Tibial nerve (tissue), 4 donors: ENCODE results near the gene PGD. TPM values are rescaled to one million over a fixed set of nuclear protein-coding genes. Genes with fewer than 3 reads are reported as not detected.
"Not testable (repeated sequence)": the region's sequence is repeated elsewhere in the genome, so short reads cannot be mapped to it uniquely, and the experiment has no call there.

Experiments used
- DNase-seq, 2 donors: peaks; one replicate each; pipeline ENCODE4 v3.0.0-alpha.2; 2019; ENCODE audit warnings: low spot score in 2 of 2
- H3K27ac ChIP-seq, 4 donors: fragments of 200-600 bp; sonication (generic) in 3 of 4; one replicate each; pipeline ENCODE4 v1.5.1; 2017 to 2019; ENCODE audit warnings: mild to moderate bottlenecking in 1 of 4
- H3K27me3 ChIP-seq, 2 donors: fragments of 200-600 bp; sonication (generic) in 1 of 2; one replicate each; pipeline versions ENCODE4 v1.5.1 to v1.6.0; 2017 to 2019
- H3K36me3 ChIP-seq, 3 donors: fragments of 200-600 bp; sonication (generic); one replicate each; pipeline ENCODE4 v1.5.1; 2018 to 2019
- H3K4me1 ChIP-seq, 4 donors: fragments of 200-600 bp; sonication (generic) in 3 of 4; one replicate each; pipeline ENCODE4 v1.5.1; 2017 to 2019
- H3K4me3 ChIP-seq, 4 donors: fragments of 200-600 bp; sonication (generic) in 3 of 4; one replicate each; pipeline ENCODE4 v1.5.1; 2017 to 2019; ENCODE audit warnings: mild to moderate bottlenecking in 1 of 4, moderate library complexity in 1 of 4
- H3K9me3 ChIP-seq, 4 donors: fragments of 200-600 bp; sonication (generic) in 3 of 4; one replicate each; pipeline ENCODE4 v1.5.1; 2017 to 2019
- CTCF ChIP-seq, 5 experiments: fragments of 200-600 bp in 3 of 5; fragments of 450-650 bp in 2 of 5; sonication (generic) in 3 of 5; IDR thresholded peaks; one replicate each; pipeline ENCODE4 v1.5.1; 2016 to 2019; ENCODE audit warnings: antibody characterized with exemption in 5 of 5, mild to moderate bottlenecking in 3 of 5, moderate library complexity in 2 of 5
- EP300 ChIP-seq, 2 donors: sonication (generic); formaldehyde crosslinking; IDR thresholded peaks; one replicate each; pipeline ENCODE4 v1.6.1; 2017; ENCODE audit warnings: antibody characterized with exemption in 2 of 2, mild to moderate bottlenecking in 1 of 2
- POLR2A ChIP-seq, 2 donors: fragments of 450-650 bp; IDR thresholded peaks; one replicate each; pipeline ENCODE4 v1.6.1; 2017; ENCODE audit warnings: antibody characterized with exemption in 2 of 2, mild to moderate bottlenecking in 2 of 2, moderate library complexity in 2 of 2
- WGBS, 2 donors: methylation state at CpG; one replicate each; pipeline ENCODE4 v1.1.5; 2018; 5-methylcytosine and 5-hydroxymethylcytosine counted together
- total RNA-seq, 4 donors: library from RNA; depleted of rRNA; stranded (reverse); fragments of >200 nt; gene quantifications; one replicate each; pipeline ENCODE4 v1.1.0, GENCODE V29; 2016

The PGD gene
- total RNA-seq, 4 donors from 2014 or later, result 54.5 to 160 (median 67.5) TPM

- DNase-seq, result no peak
- H3K9me3 ChIP-seq, result no peaks in the 10 kb centered on the region
- no peaks in the 10 kb centered on the region for H3K4me1 ChIP-seq
- peaks cover 4 to 97% (median 32%) of the 10 kb centered on the region in 3 donors for H3K36me3 ChIP-seq
- no peak overlapping the region for H3K27ac ChIP-seq
- H3K27me3 ChIP-seq, result no peaks in the 10 kb centered on the region
- no peak overlapping the region for H3K4me3 ChIP-seq
- WGBS, 2 donors, result 90 to 97% methylated on average over 2 of the region's 2 CpGs
- TF ChIP-seq EP300 (IDR thresholded peaks at IDR 0.05) (no peak), POLR2A (IDR thresholded peaks at IDR 0.05) (no peak), CTCF (IDR thresholded peaks at IDR 0.05) (no peak)
Measured at GRCh38 chr1:10407201-10407600, 8.3 kb downstream of the PGD start.

DNA sequence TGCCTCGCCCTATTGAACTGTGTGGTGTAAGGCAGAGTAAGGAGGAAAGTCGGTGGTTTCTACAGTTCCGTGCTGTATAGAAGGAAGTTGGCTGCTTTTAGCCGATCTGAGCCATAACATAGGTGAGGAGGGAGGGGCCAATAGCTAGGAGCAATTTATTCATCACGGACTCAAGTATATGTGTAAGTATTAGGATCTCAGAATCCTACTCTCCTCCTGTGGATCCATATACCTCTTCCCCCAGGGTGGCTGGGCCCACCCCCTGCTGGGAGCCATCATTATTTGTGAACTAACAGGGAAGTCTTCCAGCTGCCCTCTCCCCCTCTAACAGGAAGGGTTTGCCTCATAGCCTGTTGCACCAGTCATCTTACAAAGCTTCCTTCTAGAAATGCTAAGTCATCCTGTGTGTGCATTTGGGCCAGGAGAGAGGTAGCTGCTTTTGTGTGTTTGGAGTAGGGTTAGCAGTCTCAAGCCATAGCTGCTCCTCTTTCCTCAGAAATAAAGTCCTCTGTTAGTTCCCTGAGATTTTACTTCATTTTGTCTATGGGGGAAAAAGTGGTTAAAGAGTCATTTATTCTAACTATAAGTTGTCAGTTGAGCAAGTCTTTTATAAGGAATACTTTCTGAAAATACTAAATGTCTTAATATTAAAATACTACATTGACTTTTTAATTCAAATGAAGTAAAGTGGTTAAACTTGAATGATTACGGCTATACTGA, 16.5 kb downstream of the PGD start:
- TF ChIP-seq CTCF (IDR thresholded peaks at IDR 0.05), result no peak
- peak in 1 of 2 donors; percentile 28 for TF ChIP-seq EP300 (IDR thresholded peaks at IDR 0.05)
- no peak for TF ChIP-seq POLR2A (IDR thresholded peaks at IDR 0.05)
- 79 to 83% methylated on average over 6 of the region's 6 CpGs for WGBS, 2 donors
- H3K27me3 ChIP-seq, result no peaks in the 10 kb centered on the region
- H3K36me3 ChIP-seq, result peaks cover 0 to 98% (median 26%) of the 10 kb centered on the region in 3 donors
- no peak overlapping the region for H3K27ac ChIP-seq
- H3K9me3 ChIP-seq, result no peaks in the 10 kb centered on the region
- DNase-seq, result peak in 1 of 2 donors; percentile 20
- H3K4me3 ChIP-seq, result no peak overlapping the region
- H3K4me1 ChIP-seq, result no peaks in the 10 kb centered on the region

- H3K27ac ChIP-seq, result peak overlapping the region in 1 of 4 donors; percentile 40
- WGBS, 2 donors, result 96 to 97% methylated on average over 1 of the region's 1 CpG
Measured at GRCh38 chr1:10415967-10416366, 17.1 kb downstream of the PGD start.

DNA sequence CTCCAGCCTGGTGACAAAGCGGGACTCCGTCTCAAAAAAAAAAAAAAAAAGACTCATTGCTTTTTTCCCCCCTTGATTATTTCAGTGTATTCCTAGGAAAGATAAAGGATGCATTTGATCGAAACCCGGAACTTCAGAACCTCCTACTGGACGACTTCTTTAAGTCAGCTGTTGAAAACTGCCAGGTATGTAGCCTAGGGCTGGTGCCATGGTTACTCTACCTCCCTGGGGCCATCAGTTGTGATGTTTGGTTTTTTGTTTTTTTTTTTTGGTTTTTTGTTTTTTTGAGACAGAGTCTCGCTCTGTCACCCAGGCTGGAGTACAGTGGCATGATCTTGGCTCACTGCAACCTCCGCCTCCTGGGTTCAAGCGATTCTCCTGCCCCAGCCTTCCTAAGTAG, 19.9 kb downstream of the PGD start:
- not testable (repeated sequence) for H3K27ac ChIP-seq, H3K4me3 ChIP-seq, H3K27me3 ChIP-seq, H3K9me3 ChIP-seq, DNase-seq, H3K4me1 ChIP-seq
- 90 to 93% methylated on average over 8 of the region's 8 CpGs for WGBS, 2 donors
- H3K36me3 ChIP-seq, result peaks cover 0 to 82% (median 20%) of the 10 kb centered on the region in 3 donors

More at GRCh38 chr1:10415967-10416366, 17.1 kb downstream of the PGD start:
- not testable (repeated sequence) for H3K4me1 ChIP-seq, H3K4me3 ChIP-seq, H3K9me3 ChIP-seq, DNase-seq, H3K27me3 ChIP-seq
- peaks cover 0 to 100% (median 26%) of the 10 kb centered on the region in 3 donors for H3K36me3 ChIP-seq

GRCh38 chr1:10419351-10419750, 20.5 kb downstream of the PGD start:
- no peaks in the 10 kb centered on the region for H3K4me1 ChIP-seq
- WGBS, 2 donors, result 93 to 94% methylated on average over 15 of the region's 15 CpGs
- DNase-seq, result no peak
- no peak overlapping the region for H3K4me3 ChIP-seq
- peaks cover 0 to 75% (median 20%) of the 10 kb centered on the region in 3 donors for H3K36me3 ChIP-seq
- TF ChIP-seq POLR2A (IDR thresholded peaks at IDR 0.05) (no peak), EP300 (IDR thresholded peaks at IDR 0.05) (no peak), CTCF (IDR thresholded peaks at IDR 0.05) (no peak)
- H3K9me3 ChIP-seq, result no peaks in the 10 kb centered on the region
- H3K27me3 ChIP-seq, result no peaks in the 10 kb centered on the region
- H3K27ac ChIP-seq, result no peak overlapping the region

DNA sequence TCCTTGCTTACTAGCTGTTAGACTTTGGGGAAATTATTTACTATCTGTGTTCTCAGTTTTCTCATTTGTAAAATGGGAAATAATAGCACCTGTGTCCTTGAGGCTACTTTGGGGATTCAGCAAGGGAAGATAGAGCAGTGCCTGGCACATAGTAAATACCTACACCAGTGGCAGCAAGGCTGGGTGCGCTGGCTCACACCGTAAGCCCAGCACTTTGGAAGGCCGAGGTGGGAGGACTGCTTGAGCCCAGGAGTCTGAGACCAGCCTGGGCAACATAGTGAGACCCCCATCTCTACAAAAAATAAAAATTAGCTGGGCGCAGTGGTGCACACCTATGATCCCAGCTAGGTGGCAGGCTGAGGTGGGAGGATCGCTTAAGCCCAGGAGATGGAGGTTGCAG, 22.8 kb downstream of the PGD start:
- no peaks in the 10 kb centered on the region for H3K27me3 ChIP-seq
- no peak for DNase-seq
- no peaks in the 10 kb centered on the region for H3K4me1 ChIP-seq
- TF ChIP-seq CTCF (IDR thresholded peaks at IDR 0.05) (no peak), POLR2A (IDR thresholded peaks at IDR 0.05) (no peak), EP300 (IDR thresholded peaks at IDR 0.05) (no peak)
- no peaks in the 10 kb centered on the region for H3K9me3 ChIP-seq
- WGBS, 2 donors, result 92 to 94% methylated on average over 5 of the region's 5 CpGs
- H3K4me3 ChIP-seq, result no peak overlapping the region
- no peak overlapping the region for H3K27ac ChIP-seq
- H3K36me3 ChIP-seq, result peaks cover 0 to 53% (median 18%) of the 10 kb centered on the region in 3 donors
